ENCODE measurements around the gene C14orf93.
"Not testable (repeated sequence)": the region's sequence is repeated elsewhere in the genome, so short reads cannot be mapped to it uniquely, and the experiment has no call there.

C14orf93 gene

GRCh38 chr14:23018107-23018506 is 8.2 kb upstream of the C14orf93 start:
- no peak overlapping the region for H3K27ac ChIP-seq (ENCODE audit: low read length)
- DNase-seq (ENCODE audit: low read depth, low spot score), result no peak
- H3K36me3 ChIP-seq (ENCODE audit: control insufficient read depth, insufficient read depth, low read length), result no peaks in the 10 kb centered on the region
- no peak overlapping the region for H3K4me3 ChIP-seq (ENCODE audit: low read length)
- no peaks in the 10 kb centered on the region for H3K4me1 ChIP-seq (ENCODE audit: control insufficient read depth, insufficient read depth, low read length)
- no peaks in the 10 kb centered on the region for H3K9me3 ChIP-seq (ENCODE audit: control insufficient read depth, insufficient read depth, low read length)
- no peaks in the 10 kb centered on the region for H3K27me3 ChIP-seq (ENCODE audit: control insufficient read depth, insufficient read depth, low read length)

- WGBS (ENCODE audit: insufficient coverage, insufficient read length), result no CpG with 5 or more reads among the region's 5 CpGs
- DNase-seq (ENCODE audit: low read depth, low spot score), result no peak
- H3K27ac ChIP-seq (ENCODE audit: low read length), result no peak overlapping the region
- no peaks in the 10 kb centered on the region for H3K9me3 ChIP-seq (ENCODE audit: control insufficient read depth, insufficient read depth, low read length)
- no peaks in the 10 kb centered on the region for H3K27me3 ChIP-seq (ENCODE audit: control insufficient read depth, insufficient read depth, low read length)
- H3K4me1 ChIP-seq (ENCODE audit: control insufficient read depth, insufficient read depth, low read length), result no peaks in the 10 kb centered on the region
- no peak overlapping the region for H3K4me3 ChIP-seq (ENCODE audit: low read length)
- no peaks in the 10 kb centered on the region for H3K36me3 ChIP-seq (ENCODE audit: control insufficient read depth, insufficient read depth, low read length)
Measured at GRCh38 chr14:23017091-23017490, 7.1 kb upstream of the C14orf93 start.

- WGBS (ENCODE audit: insufficient coverage, insufficient read length), result no CpG with 5 or more reads among the region's 4 CpGs
- DNase-seq (ENCODE audit: low read depth, low spot score), result no peak
- no peaks in the 10 kb centered on the region for H3K27me3 ChIP-seq (ENCODE audit: control insufficient read depth, insufficient read depth, low read length)
- H3K27ac ChIP-seq (ENCODE audit: low read length), result no peak overlapping the region
- no peaks in the 10 kb centered on the region for H3K4me1 ChIP-seq (ENCODE audit: control insufficient read depth, insufficient read depth, low read length)
- no peaks in the 10 kb centered on the region for H3K36me3 ChIP-seq (ENCODE audit: control insufficient read depth, insufficient read depth, low read length)
- no peaks in the 10 kb centered on the region for H3K9me3 ChIP-seq (ENCODE audit: control insufficient read depth, insufficient read depth, low read length)
- H3K4me3 ChIP-seq (ENCODE audit: low read length), result no peak overlapping the region
Measured at GRCh38 chr14:23015618-23016017, 5.7 kb upstream of the C14orf93 start.

- WGBS (ENCODE audit: insufficient coverage, insufficient read length), result no CpG with 5 or more reads among the region's 5 CpGs
- not testable (repeated sequence) for H3K4me1 ChIP-seq (ENCODE audit: control insufficient read depth, insufficient read depth, low read length); H3K36me3 ChIP-seq (ENCODE audit: control insufficient read depth, insufficient read depth, low read length); H3K9me3 ChIP-seq (ENCODE audit: control insufficient read depth, insufficient read depth, low read length); H3K27me3 ChIP-seq (ENCODE audit: control insufficient read depth, insufficient read depth, low read length); H3K4me3 ChIP-seq (ENCODE audit: low read length); H3K27ac ChIP-seq (ENCODE audit: low read length); DNase-seq (ENCODE audit: low read depth, low spot score)
Measured at GRCh38 chr14:23013749-23014054, 3.8 kb upstream of the C14orf93 start.

GRCh38 chr14:23013054-23013748 is 3.3 kb upstream of the C14orf93 start:
- DNase-seq (ENCODE audit: low read depth, low spot score), result no peak
- Histone ChIP-seq H3K27ac (ENCODE audit: low read length) (no peak overlapping the region), H3K9me3 (ENCODE audit: control insufficient read depth, insufficient read depth, low read length) (no peaks in the 10 kb centered on the region), H3K4me3 (ENCODE audit: low read length) (no peak overlapping the region), H3K4me1 (ENCODE audit: control insufficient read depth, insufficient read depth, low read length) (no peaks in the 10 kb centered on the region), H3K36me3 (ENCODE audit: control insufficient read depth, insufficient read depth, low read length) (no peaks in the 10 kb centered on the region), H3K27me3 (ENCODE audit: control insufficient read depth, insufficient read depth, low read length) (no peaks in the 10 kb centered on the region)
- WGBS (ENCODE audit: insufficient coverage, insufficient read length), result no CpG with 5 or more reads among the region's 6 CpGs

- no peak overlapping the region for H3K4me3 ChIP-seq (ENCODE audit: low read length)
- H3K27me3 ChIP-seq (ENCODE audit: control insufficient read depth, insufficient read depth, low read length), result no peaks in the 10 kb centered on the region
- no peak for DNase-seq (ENCODE audit: low read depth, low spot score)
- H3K36me3 ChIP-seq (ENCODE audit: control insufficient read depth, insufficient read depth, low read length), result no peaks in the 10 kb centered on the region
- WGBS (ENCODE audit: insufficient coverage, insufficient read length), result no CpG with 5 or more reads among the region's 8 CpGs
- no peaks in the 10 kb centered on the region for H3K9me3 ChIP-seq (ENCODE audit: control insufficient read depth, insufficient read depth, low read length)
- no peaks in the 10 kb centered on the region; the same call in 1 of the 2 replicates for H3K4me1 ChIP-seq (ENCODE audit: control insufficient read depth, insufficient read depth, low read length)
- no peak overlapping the region for H3K27ac ChIP-seq (ENCODE audit: low read length)
Measured at GRCh38 chr14:23009483-23009938, 432 bp downstream of the C14orf93 start.

- H3K4me1 ChIP-seq (ENCODE audit: control insufficient read depth, insufficient read depth, low read length), result no peaks in the 10 kb centered on the region; the same call in 1 of the 2 replicates
- no peaks in the 10 kb centered on the region for H3K36me3 ChIP-seq (ENCODE audit: control insufficient read depth, insufficient read depth, low read length)
- no peak overlapping the region for H3K27ac ChIP-seq (ENCODE audit: low read length)
- H3K27me3 ChIP-seq (ENCODE audit: control insufficient read depth, insufficient read depth, low read length), result no peaks in the 10 kb centered on the region
- WGBS (ENCODE audit: insufficient coverage, insufficient read length), result no CpG with 5 or more reads among the region's 3 CpGs
- no peak overlapping the region for H3K4me3 ChIP-seq (ENCODE audit: low read length)
- H3K9me3 ChIP-seq (ENCODE audit: control insufficient read depth, insufficient read depth, low read length), result no peaks in the 10 kb centered on the region
- no peak for DNase-seq (ENCODE audit: low read depth, low spot score)
Measured at GRCh38 chr14:23008831-23009230, 1.1 kb downstream of the C14orf93 start.

GRCh38 chr14:23006544-23007419 is 3.2 kb downstream of the C14orf93 start:
- H3K9me3 ChIP-seq (ENCODE audit: control insufficient read depth, insufficient read depth, low read length), result no peaks in the 10 kb centered on the region
- no peak overlapping the region for H3K27ac ChIP-seq (ENCODE audit: low read length)
- H3K36me3 ChIP-seq (ENCODE audit: control insufficient read depth, insufficient read depth, low read length), result no peaks in the 10 kb centered on the region
- peak overlapping the region; percentile 64 for H3K4me3 ChIP-seq (ENCODE audit: low read length)
- H3K27me3 ChIP-seq (ENCODE audit: control insufficient read depth, insufficient read depth, low read length), result no peaks in the 10 kb centered on the region
- WGBS (ENCODE audit: insufficient coverage, insufficient read length), result no CpG with 5 or more reads among the region's 62 CpGs
- peak; percentile 96 for DNase-seq (ENCODE audit: low read depth, low spot score)
- H3K4me1 ChIP-seq (ENCODE audit: control insufficient read depth, insufficient read depth, low read length), result no peaks in the 10 kb centered on the region; the same call in 1 of the 2 replicates

- Histone ChIP-seq H3K36me3 (ENCODE audit: control insufficient read depth, insufficient read depth, low read length) (no peaks in the 10 kb centered on the region), H3K4me1 (ENCODE audit: control insufficient read depth, insufficient read depth, low read length) (no peaks in the 10 kb centered on the region; the same call in 1 of the 2 replicates), H3K27me3 (ENCODE audit: control insufficient read depth, insufficient read depth, low read length) (no peaks in the 10 kb centered on the region), H3K27ac (ENCODE audit: low read length) (no peak overlapping the region), H3K9me3 (ENCODE audit: control insufficient read depth, insufficient read depth, low read length) (no peaks in the 10 kb centered on the region), H3K4me3 (ENCODE audit: low read length) (no peak overlapping the region)
- WGBS (ENCODE audit: insufficient coverage, insufficient read length), result no CpG with 5 or more reads among the region's 5 CpGs
- DNase-seq (ENCODE audit: low read depth, low spot score), result no peak
Measured at GRCh38 chr14:23006188-23006534, 3.8 kb downstream of the C14orf93 start.

- no peaks in the 10 kb centered on the region; the same call in 1 of the 2 replicates for H3K4me1 ChIP-seq (ENCODE audit: control insufficient read depth, insufficient read depth, low read length)
- no peak overlapping the region for H3K4me3 ChIP-seq (ENCODE audit: low read length)
- no peak overlapping the region for H3K27ac ChIP-seq (ENCODE audit: low read length)
- no CpG with 5 or more reads among the region's 3 CpGs for WGBS (ENCODE audit: insufficient coverage, insufficient read length)
- no peak for DNase-seq (ENCODE audit: low read depth, low spot score)
- H3K27me3 ChIP-seq (ENCODE audit: control insufficient read depth, insufficient read depth, low read length), result no peaks in the 10 kb centered on the region
- no peaks in the 10 kb centered on the region for H3K9me3 ChIP-seq (ENCODE audit: control insufficient read depth, insufficient read depth, low read length)
- no peaks in the 10 kb centered on the region for H3K36me3 ChIP-seq (ENCODE audit: control insufficient read depth, insufficient read depth, low read length)
Measured at GRCh38 chr14:23005451-23006187, 4.3 kb downstream of the C14orf93 start.
